Erythroblast (primary cell): Measurements from ENCODE around the gene TDRD5.

Source experiments
- GATA1 ChIP-seq: IDR thresholded peaks from 2 replicates; pipeline ENCODE4 v1.6.1; 2011; ENCODE audit warnings: low read depth, mild to moderate bottlenecking, control low read depth, low read length, moderate library complexity
- POLR2A ChIP-seq: IDR thresholded peaks from 2 replicates; pipeline ENCODE4 v1.6.1; 2011; ENCODE audit warnings: mild to moderate bottlenecking, low read length

DNA sequence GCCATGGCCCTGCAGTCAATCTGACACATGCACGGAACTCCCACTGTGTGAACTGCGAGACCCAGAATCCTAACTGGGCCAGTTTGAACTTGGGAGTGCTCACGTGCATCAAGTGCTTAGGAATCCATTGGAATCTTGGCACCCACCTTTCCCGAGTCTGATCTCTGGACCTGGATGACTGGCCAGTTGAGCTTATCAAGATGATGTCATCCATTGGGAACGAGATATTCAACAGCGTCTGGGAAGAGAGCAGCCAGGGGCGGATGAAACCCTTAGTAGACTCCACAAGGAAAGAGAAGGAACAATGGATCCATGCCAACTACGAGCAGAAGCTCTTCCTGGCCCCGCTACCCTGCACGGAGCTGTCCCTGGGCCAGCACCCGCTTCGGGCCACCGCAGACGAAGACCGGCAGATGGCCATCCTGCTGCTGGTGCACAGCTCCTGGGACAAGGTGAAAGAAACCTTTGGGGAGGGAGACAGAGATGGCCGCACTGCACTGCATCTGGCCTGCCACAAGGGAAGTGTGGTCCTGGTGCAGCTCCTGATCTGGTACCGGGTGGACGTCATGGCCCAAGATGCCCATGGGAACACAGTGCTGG is 3.1 kb upstream of the TDRD5 start:
- TF ChIP-seq POLR2A = no peak
- TF ChIP-seq GATA1 = no peak
